Measurements from ENCODE around the gene ZDHHC24.

DNA sequence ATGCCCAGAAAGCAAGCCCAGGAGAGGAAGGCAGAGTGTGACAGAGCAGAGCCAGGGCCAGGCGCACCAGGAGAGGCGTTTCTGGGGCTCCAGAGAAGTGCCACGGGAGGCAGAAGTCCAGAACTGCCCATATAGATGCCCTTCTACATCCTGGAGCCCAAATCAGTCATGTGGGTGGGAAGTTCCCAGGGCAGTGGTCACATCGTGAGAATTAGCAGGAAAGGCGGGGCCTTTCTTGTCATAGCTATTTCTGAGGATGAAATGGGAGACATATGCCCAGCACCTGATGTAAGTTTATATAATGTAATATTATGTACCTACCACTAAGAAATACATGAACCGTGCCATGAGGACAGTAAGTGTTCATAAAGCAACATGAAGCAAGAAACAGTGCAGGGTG lies 13.1 kb downstream of the ZDHHC24 start:
- TF ChIP-seq, protein P1, sequence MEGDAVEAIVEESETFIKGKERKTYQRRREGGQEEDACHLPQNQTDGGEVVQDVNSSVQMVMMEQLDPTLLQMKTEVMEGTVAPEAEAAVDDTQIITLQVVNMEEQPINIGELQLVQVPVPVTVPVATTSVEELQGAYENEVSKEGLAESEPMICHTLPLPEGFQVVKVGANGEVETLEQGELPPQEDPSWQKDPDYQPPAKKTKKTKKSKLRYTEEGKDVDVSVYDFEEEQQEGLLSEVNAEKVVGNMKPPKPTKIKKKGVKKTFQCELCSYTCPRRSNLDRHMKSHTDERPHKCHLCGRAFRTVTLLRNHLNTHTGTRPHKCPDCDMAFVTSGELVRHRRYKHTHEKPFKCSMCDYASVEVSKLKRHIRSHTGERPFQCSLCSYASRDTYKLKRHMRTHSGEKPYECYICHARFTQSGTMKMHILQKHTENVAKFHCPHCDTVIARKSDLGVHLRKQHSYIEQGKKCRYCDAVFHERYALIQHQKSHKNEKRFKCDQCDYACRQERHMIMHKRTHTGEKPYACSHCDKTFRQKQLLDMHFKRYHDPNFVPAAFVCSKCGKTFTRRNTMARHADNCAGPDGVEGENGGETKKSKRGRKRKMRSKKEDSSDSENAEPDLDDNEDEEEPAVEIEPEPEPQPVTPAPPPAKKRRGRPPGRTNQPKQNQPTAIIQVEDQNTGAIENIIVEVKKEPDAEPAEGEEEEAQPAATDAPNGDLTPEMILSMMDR (IDR thresholded peaks at IDR 0.05): no peak
- TF ChIP-seq POLR2A (IDR thresholded peaks at IDR 0.05): no peak

Data from esophagus squamous epithelium (tissue), 4 donors.